Dedifferentiated amniotic fluid mesenchymal stem cell (primary cell): Measurements from ENCODE around the gene LTC4S.
A peak's percentile ranks its signal among the peaks of the same experiment; 100 is the strongest.
"Not testable (repeated sequence)": the region's sequence is repeated elsewhere in the genome, so short reads cannot be mapped to it uniquely, and the experiment has no call there.

Source experiments
- DNase-seq: peaks from one replicate; pipeline ENCODE4 v3.0.0-alpha.2; 2016; ENCODE audit errors: extremely low spot score

The LTC4S gene, protein sequence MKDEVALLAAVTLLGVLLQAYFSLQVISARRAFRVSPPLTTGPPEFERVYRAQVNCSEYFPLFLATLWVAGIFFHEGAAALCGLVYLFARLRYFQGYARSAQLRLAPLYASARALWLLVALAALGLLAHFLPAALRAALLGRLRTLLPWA

DNA sequence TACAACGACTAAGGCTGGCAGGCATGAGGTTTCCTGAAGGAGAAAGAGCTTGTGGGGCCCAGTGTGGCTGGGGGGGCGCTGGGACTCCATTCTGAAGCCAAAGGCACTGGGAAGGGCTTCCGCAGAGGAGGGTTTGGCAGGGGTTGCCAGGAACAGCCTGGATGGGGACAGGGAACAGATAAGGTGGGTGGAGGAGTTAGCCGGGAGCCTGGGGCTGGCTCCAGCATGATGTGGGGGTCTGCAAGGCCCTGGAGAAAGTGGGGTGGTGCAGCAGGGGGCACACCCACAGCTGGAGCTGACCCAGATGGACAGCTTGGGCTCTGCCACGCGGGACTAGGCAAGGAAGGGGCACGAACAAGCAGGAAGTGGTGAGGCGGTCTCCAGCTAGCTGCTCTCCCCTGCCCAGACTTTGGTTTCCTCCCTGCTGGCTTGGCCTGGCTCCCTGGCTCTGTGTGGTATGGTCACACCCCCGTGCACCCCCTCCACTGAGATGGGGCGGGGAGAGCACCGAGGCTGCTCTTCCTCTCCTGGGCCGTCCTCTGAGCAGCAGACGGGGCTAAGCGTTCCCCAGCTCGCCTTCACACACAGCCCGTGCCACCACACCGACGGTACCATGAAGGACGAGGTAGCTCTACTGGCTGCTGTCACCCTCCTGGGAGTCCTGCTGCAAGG is at the start of gene LTC4S:
LTC4S (plus strand) TSS at position 519 of the 672 bp plus-strand sequence; CDS start at position 614, 95 bp downstream.
- DNase-seq, result no peak

DNA sequence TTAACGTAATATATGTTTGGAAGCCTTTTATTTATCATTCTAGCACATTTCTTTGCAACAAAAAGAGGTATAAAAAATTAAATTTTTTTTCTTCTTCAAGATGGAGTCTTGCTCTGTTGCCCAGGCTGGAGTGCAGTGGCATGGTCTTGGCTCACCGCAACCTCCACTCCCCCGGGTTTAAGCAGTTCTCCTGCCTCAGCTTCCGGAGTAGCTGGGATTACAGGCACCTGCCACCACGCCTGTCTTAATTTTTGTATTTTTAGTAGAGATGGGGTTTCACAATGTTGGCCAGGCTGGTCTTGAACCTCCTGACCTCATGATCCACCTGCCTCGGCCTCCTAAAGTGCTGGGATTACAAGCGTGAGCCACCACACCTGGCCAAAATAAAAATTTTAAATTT is 49.7 kb upstream of the LTC4S start:
- not testable (repeated sequence) for DNase-seq

DNA sequence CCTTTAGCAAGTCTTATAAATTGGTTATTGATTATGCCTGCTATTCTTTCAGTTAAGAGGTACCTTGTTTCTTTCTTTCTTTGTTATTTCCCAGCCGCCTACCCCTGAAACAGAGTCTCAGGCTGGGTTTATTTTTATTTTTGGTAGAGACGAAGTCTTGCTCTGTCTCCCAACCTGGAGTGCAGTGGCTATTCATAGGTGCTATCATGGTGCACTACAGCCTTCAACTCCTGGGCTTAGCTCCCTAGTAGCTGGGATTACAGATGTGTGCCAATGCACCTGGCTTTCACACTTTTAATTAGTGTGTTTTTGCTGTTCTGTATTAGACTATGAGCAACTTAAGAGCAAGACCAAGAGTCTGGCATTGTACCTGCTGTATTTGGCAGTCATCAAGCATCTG is 46.9 kb upstream of the LTC4S start:
- no peak for DNase-seq

DNA sequence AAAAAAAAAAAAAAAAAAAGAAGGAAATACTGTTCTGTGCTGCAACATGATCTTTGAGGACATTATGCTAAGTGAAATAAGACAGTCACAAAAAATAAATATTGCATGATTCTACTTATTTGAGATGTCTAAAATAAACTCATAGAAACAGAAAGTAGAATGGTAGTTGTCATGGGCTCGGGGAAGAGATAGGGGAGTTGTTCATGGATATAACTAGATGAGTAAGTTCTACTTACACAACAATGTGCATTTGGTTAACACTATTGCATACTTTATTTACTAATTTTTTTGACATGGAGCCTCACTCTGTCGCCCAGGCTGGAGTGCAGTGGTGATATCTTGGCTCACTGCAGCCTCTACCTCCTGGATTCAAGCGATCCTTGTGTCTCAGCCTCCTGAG is 46.0 kb upstream of the LTC4S start:
- DNase-seq, result no peak

DNA sequence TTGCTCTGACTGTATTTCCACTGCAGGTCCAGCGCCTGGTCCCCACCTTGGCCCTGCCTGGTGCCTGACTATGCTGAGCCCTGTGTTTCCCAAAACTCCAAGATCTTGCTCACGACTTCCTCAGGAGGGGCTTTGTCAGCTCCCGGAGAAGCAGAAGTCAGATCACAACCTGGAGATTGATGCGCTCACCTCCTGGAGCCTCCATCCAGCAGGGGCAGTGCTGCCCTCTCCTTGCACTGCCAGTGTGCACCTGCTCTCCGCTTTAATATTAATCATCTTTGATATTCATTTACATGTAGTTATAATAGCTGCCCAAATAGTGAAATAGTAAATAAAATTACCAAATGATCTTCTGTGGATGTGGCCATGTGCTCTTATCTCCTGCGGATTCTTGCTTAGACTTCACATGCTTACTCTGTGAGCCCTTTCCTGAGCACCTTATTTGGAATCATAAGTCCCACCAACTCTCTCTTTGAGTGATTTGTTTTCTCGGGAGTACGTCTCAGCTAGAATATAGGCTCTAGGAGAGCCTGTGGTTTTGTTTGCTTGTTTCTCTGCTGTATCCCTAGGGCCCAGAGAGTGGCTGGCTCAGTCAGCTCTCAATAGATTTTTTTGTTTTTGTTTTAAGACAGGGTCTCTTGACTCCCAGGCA is 43.8 kb upstream of the LTC4S start:
- no peak for DNase-seq

DNA sequence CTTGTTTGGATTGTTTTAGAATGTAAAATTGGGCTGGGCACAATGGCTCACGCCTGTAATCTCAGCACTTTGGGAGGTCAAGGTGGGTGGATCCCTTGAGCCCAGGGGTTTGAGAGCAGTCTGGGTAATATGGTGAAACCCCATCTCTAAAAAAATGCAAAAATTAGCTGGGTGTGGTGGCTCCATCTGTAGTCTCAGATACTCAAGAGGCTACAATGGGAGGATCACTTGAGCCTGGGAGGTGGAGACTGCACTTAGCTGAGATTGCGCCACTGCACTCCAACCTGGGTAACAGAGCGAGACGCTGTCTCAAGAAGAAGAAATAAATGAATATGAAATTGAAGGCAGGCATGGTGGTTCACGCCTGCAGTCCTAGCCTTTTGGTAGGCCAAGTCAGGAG is 39.8 kb upstream of the LTC4S start:
- no peak for DNase-seq

DNA sequence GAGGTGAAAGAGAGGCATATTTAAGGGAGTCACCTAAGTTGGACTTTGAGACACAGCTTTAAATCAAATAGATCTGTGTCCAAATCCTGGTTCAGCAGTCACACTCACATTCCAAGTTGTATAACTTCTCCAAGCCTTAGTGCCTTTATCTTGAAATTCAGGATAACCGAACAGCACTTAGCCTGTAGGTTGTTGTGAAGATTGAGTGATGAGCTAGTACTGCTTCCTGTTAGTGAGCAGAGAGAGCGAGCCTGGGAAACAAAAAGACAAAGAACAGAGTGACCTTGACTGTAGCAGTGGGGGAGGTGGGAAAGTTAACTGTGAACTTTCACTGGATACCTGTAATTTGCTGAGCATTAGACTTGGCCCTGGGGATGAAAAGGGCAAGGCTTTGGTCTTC is 38.8 kb upstream of the LTC4S start:
- DNase-seq, result no peak

DNA sequence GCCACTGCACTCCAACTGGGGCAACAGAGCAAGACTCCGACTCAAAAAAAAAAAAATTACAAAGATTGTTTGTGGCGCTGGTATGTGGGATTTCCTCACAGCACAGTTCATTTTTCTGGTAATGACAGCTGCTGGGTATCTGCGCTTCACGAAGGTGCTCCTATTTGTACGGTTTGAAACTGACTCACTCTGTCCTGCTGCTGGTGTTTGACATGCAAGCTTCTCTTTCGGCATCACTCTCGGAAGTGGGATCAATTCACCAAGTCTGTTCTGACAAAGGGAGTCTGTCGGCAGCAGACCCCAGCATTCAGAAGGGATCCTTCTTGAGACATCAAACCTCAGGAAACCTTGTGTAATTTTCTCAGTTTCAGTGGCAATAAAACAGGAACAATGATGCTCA is 34.8 kb upstream of the LTC4S start:
- DNase-seq, result no peak

DNA sequence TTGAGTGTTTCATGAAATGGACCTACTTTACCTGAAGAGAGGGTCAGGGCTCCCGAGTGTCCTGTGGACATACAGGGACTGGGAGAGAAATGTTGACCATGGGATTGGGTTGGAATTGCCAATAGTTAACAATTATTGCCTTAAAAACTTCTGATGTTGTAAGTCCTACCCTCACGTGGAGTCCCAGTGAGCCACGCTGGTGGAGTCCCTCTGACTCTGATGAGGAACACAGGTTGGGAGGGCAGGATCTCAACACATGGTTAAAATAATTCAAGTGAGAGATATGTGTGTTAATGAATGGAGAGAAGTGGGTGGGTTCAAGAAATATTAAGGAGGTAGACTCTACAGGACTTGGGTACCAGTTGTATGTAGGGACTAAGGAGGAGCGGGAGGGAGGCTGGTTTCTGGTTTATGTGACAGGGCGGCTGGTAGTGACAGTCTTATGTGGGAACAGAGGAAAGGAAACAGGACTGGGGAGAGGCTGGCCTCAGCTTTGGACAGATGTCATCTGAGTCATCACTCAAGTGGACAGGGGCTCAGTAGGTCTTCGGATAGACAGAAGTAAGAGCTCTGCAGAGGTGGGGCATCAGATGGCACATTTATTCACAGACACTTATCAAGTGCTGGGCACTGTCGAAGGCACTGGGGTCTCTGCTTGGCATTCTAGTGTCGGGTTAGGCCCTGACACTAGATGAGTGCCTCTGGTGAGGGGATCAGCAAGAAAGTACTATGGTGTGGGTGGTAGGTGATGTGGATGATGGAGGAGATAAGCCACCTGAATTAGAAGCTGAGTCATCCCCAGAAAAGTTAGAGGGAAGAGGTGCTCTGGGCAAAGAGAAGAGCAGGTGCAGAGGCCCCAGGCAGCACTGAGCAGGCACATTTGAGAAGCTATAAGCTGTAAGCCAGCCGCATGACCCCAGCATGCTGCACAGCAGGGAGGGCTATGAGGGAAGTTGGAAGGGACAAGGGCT is 33.9 kb upstream of the LTC4S start:
- no peak for DNase-seq

DNA sequence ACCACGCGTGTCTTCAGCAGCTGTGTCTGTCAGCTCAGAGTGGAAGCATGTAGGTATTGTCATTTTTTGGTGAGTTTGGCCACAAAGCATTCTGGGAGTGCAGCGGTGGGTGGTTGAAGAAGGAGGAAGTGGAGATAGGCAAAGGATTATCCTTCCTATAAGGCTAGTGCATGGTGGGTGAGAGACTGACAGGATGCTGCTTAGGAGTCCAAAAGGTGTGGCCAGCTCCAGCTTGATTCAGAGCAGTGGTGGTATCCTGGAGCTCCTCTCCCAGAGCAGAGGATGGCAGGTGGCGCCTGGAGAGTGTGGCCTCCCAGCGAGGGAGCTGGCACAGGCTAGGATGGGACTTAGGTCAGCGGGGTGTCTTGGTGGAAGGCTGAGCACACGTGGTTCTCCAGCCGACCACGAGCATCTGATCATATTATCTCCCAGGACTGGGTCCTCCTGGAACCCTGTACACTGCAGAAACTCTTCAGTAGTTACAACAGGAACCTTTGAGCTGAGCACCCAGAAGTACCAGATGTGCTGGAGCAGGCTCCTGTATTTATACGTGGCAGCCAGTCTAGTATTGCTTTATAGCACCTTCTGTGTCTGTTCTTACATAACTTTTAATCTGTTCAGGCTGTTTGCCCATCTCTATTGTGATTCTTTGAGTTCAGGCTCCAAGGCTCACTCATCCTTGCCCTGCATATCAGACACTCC is 31.6 kb upstream of the LTC4S start:
- DNase-seq, result no peak

DNA sequence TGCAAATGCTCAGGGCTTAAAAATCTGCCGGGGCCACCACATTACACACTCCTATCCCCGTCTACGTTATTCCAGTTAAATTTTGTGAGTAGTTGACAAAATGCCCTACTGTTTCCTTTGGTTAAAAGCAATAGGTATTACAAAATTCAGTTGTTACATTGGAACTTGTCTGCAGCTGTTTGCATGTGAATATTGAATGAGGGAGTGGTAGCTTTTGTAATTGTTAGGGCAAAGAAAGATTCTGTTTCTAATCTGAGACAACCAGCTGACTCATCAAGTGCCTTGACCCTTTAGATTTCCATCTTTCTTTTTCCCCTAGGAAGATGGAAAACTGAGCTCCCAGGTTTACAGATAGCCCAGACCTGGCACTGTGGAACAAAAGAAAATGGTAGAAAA is 31.0 kb upstream of the LTC4S start:
- DNase-seq, result peak; percentile 51

DNA sequence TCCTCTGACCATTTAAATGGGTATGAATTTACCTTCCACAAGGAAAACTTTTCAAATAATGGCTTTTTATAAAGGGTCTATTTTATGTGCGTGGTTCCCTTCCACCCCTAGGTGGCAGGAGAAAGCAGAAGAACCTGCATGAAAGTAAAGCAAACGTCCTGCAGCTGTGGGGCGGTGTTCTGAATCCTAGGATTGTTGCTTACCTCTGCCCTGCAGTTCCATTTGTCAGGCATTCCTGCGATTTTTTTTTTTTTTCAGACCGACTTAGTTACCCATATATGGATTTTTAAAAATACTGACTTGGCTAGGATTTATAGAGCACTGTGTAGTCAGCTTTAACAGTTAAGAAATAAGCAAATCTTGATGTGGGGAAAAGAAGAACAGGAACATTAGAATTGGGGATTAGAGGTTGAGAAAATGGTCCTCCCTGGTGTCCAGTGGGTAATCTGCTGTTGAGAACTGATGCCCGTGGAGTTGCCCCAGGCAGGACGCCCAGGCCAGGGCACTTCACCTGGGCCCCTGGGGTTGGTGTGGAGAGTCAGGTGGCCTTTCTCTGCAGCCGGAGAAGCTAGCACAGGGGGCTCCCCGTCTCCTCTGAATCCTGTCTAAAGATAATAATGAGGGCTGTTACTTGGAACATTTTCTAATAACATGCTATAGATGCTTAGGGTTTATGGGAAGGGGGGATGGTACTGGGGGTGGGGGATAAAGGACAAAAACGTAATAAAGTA is 30.4 kb upstream of the LTC4S start:
- DNase-seq, result peak; percentile 70

DNA sequence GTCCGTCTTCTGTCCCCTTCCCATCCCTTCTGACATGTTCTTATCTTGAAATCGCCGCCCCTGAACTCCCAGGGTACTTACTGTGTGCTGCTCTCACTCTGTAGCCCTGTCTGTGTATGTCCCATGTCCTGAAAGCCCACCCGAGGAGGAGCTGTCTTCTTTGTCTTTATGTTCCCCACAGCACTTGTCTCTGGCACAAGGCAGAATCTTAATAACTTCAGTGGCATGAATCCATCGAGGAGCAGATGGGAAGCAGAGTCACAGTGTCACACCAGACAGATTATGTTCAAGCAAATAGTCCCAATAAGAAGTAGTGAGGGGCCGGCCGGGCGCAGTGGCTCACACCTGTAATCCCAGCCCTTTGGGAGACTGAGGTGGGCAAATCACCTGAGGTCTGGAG is 29.7 kb upstream of the LTC4S start:
- DNase-seq, result no peak

DNA sequence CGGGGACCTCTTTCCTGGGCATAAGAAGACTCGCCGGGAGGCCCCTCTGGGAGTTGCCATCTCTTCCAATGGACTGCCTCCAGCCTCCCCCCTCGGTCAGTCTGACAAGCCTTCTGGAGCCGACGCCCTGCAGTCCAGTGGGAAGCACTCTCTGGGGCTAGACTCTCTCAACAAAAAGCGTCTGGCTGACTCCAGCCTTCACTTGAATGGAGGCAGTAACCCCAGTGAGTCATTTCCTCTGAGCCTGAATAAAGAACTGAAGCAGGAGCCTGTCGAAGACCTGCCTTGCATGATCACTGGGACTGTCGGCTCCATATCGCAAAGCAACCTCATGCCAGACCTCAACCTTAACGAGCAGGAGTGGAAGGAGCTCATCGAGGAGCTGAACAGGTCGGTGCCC is 28.4 kb upstream of the LTC4S start:
- peak; percentile 63 for DNase-seq

DNA sequence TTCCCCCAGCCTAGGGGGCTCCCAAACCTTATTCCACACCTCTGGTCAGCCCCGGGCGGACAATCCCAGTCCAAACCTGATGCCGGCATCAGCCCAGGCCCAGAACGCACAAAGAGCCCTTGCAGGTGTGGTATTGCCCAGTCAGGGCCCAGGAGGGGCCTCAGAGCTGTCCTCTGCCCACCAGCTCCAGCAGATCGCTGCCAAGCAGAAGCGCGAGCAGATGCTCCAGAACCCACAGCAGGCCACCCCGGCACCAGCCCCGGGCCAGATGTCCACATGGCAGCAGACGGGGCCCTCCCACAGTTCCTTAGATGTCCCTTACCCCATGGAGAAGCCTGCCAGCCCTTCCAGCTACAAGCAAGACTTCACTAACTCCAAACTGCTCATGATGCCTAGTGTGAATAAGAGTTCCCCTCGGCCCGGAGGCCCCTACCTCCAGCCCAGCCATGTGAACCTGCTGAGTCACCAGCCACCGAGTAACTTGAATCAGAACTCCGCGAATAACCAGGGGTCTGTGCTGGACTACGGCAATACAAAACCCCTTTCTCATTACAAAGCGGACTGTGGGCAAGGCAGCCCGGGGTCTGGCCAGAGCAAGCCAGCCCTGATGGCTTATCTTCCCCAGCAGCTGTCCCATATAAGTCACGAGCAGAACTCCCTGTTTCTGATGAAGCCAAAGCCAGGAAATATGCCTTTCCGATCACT is 27.6 kb upstream of the LTC4S start:
- DNase-seq, result no peak

DNA sequence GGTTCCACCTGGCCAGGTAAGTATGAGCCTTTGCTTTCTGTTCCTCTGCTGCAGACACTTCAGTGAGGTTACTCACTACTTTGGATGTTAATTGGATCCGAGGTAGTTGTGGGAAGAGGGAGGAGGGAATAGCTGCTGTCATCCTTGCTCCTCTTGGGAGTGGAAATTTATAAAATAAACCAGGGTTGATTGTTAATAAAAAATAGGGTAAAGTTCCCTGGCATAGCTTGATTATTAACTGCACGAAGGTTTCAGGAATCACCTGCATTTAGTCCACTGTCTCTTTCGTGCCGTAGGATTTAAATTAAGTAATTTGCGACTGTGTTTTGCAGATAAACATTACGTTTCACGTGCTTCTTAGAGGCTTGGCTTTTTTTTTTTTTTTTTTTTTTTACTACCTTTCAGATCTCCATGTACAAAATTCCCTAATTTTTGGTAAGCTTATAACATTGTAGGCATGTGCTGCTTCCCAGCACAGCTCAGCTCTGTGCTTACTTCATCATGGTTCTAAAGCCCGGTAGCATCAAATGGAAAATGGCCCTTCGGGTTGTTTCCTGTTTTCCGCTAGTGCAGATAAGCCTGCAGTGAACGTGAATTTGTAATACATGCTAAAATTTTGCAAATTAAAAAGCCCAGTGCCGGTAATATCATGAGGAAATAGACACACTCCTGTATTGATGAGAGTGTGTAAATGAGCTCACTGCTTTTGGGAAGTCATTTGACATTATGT is 26.9 kb upstream of the LTC4S start:
- no peak for DNase-seq

DNA sequence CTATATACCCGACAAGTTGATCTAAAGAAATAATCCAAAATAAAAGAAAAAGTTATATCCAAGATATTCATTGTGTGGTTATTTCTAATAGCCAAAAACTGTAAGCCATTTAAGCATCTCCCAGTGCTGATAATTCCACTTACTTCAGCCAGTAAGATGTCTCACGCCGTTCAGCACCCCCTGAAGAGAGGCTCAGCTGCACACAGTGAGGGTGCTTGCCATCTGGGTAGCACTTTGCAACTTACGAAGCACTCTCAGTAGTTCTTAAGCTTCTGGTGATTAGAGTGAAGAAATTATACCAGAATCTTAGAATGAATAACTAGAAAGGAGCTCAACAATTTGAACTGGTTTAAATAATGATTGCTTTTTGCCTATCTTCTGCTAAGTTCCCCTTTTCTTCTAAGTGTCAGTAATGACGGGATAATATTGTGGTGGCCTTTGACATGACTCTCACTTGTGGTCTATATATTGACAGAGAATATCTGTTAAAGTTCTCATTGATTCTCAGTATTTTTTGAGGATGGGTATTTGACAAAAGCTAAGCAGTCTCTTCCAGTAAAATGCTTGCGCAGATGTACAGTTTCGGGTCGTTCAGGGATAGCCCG is 26.2 kb upstream of the LTC4S start:
- no peak for DNase-seq

DNA sequence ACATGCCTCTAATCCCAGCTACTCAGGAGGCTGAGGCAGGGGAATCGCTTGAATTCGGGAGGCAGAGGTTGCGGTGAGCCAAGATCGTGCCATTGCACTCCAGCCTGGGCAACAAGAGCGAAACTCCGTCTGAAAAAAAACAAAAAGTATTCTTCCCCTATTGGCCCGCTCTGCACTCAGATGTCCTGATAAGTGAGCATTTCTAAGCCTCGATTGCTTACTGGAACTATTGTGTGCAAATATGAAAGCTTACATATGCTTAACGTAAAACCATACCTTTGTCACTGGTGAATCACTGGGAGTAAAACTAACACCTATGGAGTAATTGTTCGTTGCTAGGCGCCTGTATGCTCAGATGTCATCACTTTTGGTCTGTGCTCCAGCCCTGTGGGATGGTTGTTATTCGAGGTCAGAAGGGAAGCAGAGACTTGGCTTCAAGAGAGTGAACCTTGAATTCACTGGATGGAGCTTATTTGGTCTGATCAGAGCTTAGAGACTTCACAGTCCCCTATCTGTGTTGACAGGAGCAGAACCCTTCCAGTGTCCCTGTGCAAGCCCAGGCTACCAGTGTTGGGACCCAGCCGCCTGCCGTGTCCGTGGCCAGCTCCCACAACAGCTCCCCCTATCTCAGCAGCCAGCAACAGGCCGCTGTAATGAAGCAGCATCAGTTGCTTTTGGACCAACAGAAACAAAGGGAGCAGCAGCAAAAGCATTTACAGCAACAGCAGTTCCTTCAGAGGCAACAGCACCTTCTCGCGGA is 25.3 kb upstream of the LTC4S start:
- no peak for DNase-seq
